ENCODE measurements around the gene MTX2.

DNA sequence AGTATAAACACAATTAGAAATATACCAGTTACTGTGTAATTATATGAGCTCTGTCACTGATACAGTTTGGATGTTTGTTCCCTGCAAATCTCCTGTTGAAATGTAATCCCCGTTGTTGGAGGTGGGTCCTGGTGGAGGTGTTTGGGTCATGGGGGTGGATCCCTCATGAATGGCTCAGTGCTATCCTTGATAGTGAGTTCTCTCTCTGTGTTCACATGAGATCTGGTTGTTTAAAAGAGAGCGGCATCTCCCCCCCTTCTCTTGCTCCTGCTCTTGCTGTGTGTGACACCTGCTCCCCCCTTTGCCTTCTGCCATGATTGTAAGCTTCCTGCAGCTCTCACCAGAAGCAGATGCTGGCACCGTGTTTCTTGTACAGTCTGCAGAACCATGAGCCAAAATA is 24.1 kb downstream of the MTX2 start:
- TF ChIP-seq EZH2 (IDR thresholded peaks at IDR 0.05) (no peak), POLR2AphosphoS5 (IDR thresholded peaks at IDR 0.05; ENCODE audit: borderline replicate concordance, low read depth, low read length) (no peak)

All from SK-N-MC (cell line).